Activated CD8-positive, alpha-beta memory T cell treated with anti-CD3 and anti-CD28 coated beads, Interleukin-2, amount 50 U/mL, for 1 hour (primary cell): ENCODE results near the gene ASB17.
"Not testable (repeated sequence)": the region's sequence is repeated elsewhere in the genome, so short reads cannot be mapped to it uniquely, and the experiment has no call there.

Source experiments
- DNase-seq: peaks from one replicate; pipeline ENCODE4 v3.0.0-alpha.2; 2020; ENCODE audit errors: extremely low read depth

Gene ASB17, protein sequence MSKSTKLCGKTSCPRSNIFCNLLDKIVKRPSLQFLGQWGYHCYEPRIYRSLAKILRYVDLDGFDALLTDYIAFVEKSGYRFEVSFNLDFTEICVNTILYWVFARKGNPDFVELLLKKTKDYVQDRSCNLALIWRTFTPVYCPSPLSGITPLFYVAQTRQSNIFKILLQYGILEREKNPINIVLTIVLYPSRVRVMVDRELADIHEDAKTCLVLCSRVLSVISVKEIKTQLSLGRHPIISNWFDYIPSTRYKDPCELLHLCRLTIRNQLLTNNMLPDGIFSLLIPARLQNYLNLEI

DNA sequence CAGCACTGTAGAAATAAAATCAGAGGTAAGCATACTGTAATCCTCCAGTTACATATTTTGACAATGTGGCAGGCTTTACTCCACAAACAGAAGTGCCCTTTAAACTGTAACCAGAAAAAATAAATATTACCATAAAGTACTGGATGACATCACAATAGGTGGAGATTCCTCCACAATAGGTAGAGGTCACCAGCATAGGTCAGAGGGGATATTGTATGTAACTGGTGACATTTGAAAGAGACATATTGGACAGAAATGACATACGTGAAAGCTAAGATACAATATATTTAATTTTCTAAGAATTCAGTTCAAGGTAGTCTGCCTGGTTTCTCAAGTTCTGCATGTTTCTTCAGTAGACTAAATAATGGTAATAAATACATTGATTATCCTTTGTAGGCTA, at the start of gene ASB17:
TSS of gene ASB17 (minus strand) at position 101 of the 400 bp plus-strand sequence. CDS start 113 bp downstream, outside the sequence.
- DNase-seq = no peak

DNA sequence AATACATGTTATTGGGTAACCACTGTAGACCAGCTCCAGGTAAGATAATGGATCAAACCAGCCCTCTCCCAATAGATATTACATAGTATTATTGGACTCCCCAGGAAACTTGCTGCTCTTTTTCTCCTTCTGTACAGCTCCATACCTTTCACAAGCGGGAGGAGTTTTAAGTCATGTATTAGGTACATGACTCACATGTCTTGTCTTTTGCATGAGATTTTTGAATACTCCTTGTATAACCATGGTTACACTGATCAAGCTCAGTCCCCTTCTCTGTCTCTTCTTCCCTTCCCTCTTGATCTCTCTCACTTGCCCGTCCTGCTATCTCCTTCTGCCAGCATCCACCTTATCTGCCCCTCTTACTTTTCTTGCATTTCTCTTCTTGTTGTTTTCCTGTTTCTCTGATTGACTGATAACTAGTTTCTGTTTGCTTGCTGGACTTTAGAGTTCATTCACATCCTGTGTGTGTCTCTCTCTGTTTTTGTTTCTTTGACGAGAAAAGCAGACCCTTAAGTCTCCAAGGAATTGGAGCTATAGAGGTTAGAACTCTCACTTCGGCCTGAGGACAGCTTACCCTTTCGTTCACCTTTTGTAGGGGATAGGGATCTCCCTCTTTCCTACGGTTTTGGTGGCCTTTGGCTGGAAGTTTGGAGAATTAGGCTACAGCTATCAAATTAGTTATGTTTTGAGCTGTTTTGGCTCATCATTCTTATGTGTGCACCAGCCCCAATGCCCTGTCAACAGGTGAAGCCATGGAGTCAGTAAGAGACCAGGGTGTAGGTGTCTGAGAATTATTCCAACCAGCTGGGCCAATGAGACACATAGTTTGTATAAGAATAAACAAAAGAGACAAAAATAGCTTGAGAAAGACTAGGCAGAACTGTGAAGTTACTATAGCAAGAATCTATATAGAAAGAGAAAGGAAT, 49.0 kb upstream of the ASB17 start:
- no peak for DNase-seq

DNA sequence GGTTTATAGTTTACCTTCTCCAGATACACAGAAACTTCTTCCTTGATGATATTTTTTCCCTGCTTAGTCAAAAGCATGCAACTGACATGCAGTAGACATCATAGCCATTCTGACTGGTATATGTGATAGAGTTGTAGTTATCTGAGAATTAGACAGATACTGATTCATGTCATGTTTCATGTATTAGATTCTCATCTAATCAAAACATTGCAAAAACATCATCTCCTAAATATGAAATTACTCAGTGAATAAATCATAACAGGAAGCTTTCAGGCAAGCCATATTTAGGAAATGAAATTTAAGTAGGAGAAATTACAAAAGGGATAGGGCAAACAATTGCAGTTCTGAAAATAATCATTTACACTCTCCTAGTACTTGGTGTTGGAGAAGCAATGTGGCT, 38.4 kb upstream of the ASB17 start:
- no peak for DNase-seq

DNA sequence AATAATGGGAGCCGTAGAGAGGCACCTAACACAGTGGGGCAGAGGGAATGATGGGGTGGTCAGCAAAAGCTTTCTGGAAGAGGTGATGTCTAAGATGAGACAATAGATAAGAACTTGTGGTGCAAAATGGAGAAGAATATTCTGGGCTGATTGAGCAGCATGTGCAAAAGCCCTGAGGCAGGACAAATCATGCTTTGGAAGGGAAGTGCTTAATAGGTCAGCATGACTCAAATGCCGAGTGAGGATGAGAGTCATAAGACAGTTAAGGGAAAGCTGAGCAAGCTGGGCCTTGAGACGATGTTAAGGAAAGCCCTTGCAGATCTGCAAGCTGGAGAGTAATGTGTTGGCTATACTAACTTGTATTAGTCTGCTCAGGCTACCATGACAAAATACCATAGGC, 37.3 kb upstream of the ASB17 start:
- no peak for DNase-seq

DNA sequence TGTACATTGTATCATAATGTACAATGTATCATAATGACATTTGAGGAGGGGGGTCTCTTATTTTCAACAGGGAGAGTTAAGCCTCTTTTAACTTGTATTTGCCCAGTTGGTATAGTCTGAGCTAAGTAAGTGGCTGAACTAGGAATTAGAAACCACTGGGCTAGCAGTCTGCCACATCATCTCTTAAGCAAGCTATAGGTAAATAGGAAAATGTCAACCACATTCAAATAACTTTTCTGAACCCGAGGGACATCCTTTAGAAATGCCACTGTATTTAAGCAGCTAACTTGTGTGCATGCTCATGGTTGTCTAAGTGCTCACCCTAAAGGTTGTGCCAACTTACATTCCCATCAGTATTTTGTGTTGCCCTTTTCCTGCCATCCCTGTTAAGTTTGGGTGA, 35.5 kb upstream of the ASB17 start:
- no peak for DNase-seq

DNA sequence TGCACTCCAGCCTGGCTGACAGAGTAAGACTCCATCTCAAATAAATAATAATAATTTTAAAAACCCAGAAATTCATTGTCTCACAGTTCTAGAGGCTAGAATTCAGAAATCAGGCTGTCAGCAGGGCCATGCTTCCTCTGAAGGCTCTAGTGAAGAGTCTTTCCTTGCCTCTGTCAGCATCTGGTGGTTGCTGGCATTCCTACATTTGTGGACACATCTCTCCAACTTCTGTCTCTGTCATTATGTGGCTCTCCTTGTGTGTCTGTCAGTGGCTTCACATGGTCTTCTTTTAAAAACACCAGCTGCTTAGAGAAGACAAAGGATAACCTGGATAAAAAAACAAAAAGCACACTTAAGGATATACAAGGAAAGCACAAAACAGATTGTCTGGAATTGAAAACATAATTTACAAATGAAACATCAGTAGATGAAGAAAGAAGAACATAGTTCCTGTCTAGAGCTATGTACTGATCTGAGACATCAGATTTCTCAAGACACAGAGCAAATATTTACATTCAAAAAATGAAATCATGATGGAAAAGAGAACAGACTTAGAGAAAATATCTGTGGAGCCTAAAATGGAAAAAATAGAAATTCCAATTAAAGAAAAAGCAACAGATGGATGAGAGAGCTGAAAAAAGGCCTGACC, 32.7 kb upstream of the ASB17 start:
- no peak for DNase-seq

DNA sequence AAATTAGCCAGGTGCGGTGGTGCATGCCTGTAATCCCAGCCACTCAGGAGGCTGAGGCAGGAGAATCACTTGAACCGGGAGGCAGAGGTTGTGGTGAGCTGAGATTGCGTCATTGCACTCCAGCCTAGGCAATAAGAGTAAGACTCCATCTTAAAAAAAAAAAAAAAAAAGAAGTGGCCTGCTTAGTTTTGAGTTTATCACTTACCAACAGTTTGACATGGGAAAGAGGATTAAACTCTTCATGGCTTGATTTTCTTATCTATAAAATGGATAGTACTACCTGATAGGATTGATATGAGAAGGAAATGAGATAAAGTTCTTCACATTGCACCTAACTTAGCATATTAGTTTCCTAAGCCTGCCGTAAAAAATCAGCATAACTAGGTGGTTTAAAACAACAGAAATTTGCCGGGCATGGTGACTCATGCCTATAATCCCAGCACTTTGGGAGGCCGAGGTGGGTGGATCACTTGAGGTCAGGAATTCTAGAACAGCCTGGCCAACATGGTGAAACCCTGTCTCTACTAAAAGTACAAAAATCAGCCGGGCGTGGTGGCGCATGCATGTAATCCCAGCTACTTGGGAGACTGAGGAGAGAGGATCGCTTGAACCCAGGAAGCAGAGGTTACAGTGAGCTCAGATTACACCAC, 32.0 kb upstream of the ASB17 start:
- not testable (repeated sequence) for DNase-seq

DNA sequence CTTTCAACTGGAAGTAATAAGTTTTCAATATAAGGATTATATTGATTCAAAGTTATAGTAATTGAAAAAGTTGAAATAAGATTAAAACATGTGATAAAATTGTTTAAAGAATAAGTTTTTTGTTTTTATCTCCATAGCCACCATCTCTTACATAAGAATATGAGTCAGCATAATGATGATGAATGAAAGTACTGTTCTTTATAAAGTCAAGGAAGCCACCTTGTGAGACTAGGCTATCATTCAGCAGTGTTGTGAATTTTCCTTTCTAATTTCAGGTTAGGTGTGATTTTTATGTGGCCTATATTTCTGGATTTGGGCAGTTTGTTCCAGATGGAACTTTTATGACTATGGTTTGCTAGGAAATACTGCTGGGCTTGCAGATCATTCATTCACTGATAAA, 22.4 kb upstream of the ASB17 start:
- DNase-seq = no peak

DNA sequence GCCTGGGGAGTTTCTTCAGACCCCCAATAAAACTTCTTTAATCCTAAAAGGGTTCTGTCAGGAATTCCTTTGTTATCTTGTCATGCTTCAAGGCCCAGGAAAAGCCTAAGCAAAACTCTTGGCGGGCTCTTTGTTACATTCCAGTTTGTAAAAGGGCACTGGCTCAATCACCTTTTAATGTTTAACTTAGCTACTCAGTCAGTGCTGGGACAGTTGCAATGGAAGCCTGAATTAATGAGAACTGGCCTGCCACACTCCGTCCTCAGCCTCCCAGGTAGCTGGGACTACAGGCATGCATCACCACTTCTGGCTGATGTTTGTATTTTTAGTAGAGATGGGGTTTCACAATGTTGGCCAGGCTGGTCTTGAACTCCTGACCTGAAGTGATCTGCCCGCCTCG, 21.3 kb upstream of the ASB17 start:
- DNase-seq = no peak

DNA sequence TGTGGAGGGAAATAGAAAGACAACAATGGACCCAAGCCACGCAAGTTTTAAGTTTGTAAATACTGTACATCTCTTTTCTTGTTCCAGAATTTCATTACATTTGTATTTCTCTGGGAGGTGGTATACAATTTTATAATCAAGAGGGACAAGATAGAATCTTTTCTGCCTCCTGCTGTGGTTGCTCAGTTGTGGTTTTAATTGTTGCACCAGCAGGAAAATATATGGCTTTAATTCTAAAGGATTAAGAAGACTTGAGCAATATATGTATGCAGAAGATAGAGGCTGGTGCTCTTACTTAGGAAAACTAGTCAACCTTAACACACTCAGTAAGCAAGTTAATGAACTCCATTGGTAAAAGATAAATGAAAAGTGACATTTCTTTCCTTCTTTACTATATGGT, 19.8 kb upstream of the ASB17 start:
- no peak for DNase-seq

DNA sequence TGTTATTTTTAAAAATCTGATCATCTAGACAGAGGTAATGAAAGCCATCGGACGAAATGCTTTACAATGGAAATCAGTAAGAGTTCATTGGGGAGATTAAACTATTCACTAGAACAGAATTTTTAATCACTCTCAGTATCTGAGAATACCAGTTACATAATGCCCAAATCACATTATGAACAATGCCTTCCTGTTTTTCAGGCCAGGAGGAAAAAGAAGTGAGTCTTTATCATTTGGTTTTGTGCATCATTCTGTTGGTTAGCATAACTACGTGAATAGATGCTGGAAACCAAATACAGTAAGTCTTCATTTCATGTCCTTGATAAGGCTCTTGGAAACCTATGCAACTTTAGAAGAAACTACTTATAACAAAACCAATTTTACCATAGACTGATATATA, 18.0 kb upstream of the ASB17 start:
- DNase-seq = no peak

DNA sequence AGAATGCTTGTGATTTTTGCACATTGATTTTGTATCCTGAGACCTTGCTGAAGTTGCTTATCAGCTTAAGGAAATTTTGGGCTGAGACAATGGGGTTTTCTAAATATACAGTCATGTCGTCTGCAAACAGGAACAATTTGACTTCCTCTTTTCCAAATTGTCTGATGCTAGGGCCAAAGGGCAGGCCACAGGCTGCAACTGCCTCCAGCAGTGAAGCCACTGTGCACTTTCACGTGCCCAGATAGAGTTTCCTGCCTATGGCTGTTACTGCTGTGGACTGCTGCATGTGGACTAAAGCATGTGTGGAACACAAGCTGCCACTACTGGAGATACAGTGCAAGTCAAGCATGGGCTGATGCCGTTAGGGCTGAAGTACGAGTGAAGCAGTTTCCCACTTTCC, 10.8 kb upstream of the ASB17 start:
- DNase-seq = not testable (repeated sequence)

DNA sequence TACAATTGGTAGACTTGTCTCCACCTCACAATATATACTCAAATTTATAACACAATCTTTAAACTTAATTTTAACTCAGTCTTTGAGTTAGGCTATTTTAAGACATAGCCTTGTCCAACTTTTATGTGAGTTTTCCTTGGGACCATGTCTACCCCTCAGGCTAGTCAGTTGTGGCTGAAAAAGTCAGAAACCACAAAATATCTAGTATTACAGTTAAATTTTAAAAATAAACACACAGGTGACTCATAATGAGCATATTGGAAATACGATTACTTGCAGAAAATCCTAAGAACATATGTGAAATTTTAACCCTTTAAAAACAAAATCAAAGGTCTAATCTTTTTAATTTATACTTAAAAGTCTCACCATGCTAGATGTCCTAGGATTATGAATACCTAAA, 4.8 kb upstream of the ASB17 start:
- DNase-seq = no peak

DNA sequence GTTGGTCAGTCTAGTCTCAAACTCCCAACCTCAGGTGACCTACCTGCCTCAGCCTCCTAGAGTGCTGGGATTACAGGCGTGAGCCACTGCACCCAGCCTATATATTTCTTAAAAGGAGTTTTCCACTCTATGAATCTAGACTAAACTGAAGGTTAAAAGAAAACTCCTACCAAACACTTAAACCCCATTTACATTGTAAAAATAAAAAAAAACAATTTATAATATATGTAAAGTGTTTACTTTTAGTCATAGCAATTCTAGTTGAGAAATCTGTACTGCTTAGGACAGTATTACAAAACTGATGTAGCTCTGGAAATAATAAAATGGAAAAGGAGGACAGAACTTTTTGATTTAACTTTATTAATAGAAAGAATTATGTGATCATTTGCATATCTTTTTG, 9.5 kb downstream of the ASB17 start:
- DNase-seq = no peak

DNA sequence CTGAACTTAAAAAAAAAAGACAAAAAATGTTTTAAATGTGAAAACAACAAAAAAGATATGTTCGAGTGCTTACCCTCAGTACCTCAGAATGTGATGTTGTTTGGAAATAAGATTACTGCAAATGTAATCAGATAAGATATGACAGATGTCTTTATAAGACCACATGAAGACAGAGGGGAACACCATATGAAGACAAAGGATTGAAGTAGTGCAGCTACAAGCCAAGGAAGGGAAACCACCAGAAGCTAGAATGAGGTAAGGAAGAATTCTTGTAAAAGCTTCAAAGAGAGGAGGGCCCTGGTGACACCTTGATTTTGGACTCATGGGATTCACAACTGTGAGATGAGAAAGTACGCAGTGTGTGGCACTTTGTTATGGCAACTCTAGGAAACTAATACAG, 15.4 kb downstream of the ASB17 start:
- DNase-seq = no peak

DNA sequence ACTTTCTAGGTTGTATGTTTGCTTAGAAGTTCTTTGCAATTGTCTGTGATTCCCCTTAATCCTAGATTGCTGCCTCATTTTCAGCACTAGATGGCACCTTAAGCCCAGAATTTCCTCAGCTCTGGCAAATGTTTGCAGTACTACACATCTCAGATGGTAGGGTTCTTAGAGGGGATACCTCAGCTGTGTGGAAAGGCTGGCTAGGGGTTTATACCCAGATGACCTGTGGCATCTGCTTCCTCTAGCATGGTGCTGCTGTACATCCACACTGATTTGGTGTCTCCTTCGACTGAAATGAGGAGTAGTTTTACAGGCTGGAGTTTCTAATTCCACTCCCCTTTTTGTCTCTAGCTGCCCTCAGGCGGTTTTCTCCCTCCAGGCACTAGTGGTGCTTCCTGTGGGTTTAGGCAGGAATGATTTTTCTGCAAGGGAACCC, 23.5 kb downstream of the ASB17 start:
- no peak for DNase-seq

DNA sequence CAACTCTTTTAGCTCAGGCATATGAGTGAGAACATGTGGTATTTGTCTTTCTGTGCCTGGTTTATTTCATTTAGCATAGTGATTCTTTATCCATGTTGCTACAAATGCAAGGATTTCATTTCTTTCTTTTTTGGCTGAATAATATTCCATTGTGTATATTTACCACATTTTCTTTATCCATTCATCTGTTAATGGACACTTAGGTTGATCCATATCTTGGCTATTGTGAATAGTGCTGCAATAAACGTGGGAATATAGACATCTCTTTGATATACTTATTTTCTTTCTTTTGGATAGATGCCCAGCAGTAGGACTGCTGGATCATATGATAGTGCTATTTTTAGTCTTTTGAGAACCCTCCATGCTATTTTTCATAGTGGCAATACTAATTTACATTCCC, 30.8 kb downstream of the ASB17 start:
- DNase-seq = no peak

DNA sequence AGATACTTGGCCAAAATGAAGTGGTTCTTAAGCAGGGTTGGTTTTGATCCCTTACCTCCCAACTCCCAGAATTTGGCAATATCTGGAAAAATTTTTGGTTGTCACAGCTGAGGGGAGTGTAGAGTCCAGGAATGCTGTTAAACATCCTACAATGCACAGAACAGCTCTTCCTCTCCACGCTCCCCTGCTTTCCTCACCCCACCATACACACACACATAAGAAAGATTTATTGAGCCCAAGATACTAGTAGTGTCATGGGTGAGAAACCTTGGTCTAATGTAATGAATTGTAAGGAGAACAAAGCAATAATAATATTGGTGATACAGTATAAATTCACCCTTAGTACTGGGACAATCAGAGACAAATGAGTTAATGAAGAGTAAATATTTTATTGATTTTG, 47.8 kb downstream of the ASB17 start:
- DNase-seq = no peak

DNA sequence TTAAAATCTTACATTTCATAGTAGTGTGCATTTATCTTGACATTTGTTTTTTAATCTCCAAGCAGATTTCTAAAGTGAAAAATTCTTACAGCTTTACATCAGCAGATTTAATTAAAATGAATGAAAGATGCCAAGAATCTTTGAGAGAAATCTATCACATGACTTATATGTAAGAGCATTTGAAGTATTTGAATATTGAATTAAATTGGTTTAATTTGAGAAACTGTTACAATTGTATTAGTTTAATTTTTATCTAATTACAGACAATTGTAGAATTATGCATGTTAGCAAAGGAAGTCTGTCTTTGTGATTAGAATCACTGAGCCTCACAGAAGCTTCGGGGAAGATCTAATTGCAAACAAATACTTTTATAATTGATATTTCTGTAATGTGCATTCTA, 52.2 kb downstream of the ASB17 start:
- DNase-seq = no peak

DNA sequence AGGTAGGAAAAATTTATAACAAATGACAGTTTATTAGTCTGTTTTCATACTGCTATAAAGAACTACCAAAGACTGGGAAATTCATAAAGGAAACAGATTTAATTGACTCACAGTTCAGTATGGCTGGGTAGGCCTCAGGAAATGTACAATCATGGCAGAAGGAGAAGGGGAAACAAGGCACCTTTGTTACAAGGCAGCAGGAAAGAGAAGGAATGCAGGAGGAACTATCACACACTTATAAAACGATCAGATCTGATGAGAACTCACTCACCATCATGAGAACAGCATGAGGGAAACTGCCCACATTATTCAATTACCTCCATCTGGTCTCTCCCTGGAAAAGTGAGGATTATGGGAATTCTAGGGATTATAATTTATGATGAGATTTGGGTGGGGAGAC, 61.3 kb downstream of the ASB17 start:
- DNase-seq = no peak
